GM18526 (cell line): Measurements from ENCODE around the gene DYNC1LI1.

ENCODE experiments used
- POLR2A ChIP-seq: IDR thresholded peaks from 3 replicates; pipeline ENCODE4 v1.6.1; 2011; ENCODE audit not compliant: insufficient read length; ENCODE audit errors: extremely low read depth

The DYNC1LI1 gene

GRCh38 chr3:32570421-32571191 is at the start of gene DYNC1LI1:
Gene DYNC1LI1, minus strand, starts transcription at chr3:32570858. Its CDS starts 88 bp downstream, at chr3:32570770.
- peak; percentile 87 for TF ChIP-seq POLR2A

DNA sequence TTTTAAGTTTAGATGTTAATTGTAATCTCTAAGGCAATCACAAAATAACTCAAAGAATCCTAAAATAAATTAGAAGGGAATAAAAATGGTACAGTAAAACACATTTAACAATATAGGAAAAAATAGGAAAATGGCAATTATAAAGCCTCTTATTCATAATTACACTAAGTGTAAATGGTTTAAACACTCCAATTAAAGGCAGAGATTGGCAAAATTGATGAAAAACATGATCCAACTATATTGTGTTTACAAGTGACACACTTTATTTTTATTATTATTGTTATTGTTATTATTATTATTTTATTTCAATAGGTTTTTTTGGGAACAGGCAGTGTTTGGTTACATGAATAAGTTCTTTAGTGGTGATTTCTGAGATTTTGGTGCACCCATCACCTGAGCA is 48.7 kb upstream of the DYNC1LI1 start:
- TF ChIP-seq POLR2A = no peak

DNA sequence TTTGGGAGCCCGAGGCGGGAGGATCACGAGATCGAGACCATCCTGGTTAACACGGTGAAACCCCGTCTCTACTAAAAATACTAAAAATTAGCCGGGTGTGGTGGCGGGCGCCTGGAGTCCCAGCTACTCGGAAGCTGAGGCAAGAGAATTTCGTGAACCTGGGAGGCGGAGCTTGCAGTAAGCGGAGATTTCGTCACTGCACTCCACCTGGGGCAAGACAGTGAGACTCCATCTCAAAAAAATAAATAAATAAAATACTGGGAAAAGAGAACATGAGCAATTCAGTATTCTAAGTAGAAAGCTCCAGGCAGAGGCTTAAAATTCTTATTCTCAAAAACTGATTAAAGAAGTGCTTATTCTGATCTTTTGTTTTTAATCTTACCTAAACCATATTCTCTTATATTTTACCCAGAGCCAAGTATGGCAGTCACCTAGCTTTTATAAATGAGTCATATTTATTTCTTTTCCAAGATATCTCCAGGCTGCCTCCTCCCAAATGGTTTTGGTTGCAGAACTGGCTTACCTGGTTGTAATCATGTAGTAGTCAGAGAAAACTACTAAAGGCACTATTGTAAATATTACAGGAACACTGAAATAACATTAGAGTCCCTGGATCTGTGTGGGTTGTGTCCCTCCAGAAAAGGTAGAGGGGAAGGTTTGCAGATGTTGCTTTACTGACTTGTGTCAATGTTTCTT is 45.8 kb upstream of the DYNC1LI1 start:
- TF ChIP-seq POLR2A = no peak

GRCh38 chr3:32614956-32615355 is 44.3 kb upstream of the DYNC1LI1 start:
- no peak for TF ChIP-seq POLR2A

GRCh38 chr3:32613183-32613582 is 42.5 kb upstream of the DYNC1LI1 start:
- TF ChIP-seq POLR2A = no peak

GRCh38 chr3:32612547-32612946 is 41.9 kb upstream of the DYNC1LI1 start:
- no peak for TF ChIP-seq POLR2A

DNA sequence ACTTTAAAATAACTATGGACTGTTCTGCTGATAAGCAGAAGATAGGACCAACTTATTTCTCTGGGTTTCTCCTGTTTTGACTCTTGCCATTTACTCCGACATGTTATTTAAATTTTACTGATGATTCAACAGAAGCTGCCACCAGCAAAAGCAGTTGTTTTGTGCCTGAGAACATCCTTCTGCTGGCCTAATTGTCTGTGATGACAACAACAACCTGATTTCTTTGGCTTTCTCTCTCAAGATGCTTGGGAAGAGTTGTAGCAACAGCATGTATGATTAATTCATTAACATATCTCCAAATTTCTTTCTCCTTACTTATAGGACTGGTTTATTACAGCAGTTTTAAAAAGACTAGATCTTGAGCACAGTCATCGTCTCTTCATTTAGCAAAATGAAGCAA is 36.9 kb upstream of the DYNC1LI1 start:
- no peak for TF ChIP-seq POLR2A

- no peak for TF ChIP-seq POLR2A
Observed at GRCh38 chr3:32606960-32607359, 36.3 kb upstream of the DYNC1LI1 start.

GRCh38 chr3:32606277-32606676 is 35.6 kb upstream of the DYNC1LI1 start:
- no peak for TF ChIP-seq POLR2A

DNA sequence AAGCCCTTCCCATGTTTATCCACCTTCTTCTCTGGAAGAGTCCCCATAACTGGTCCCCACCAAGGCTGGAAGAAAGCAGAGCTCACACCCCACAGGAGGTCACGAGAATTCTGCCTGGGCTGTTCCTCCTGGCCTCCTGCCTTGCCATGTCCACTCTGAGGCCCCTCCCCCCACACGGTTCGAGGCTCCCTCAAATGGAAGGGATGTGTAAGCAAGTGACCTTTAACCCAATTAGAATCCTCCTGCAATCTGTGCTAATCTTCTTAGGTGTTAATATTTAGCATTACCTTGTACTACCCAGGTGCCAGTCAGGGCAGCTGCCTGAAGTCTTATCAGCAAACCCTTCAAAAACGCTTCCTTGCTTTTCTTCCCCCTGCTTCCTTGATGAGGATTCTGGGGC is 32.4 kb upstream of the DYNC1LI1 start:
- no peak for TF ChIP-seq POLR2A

DNA sequence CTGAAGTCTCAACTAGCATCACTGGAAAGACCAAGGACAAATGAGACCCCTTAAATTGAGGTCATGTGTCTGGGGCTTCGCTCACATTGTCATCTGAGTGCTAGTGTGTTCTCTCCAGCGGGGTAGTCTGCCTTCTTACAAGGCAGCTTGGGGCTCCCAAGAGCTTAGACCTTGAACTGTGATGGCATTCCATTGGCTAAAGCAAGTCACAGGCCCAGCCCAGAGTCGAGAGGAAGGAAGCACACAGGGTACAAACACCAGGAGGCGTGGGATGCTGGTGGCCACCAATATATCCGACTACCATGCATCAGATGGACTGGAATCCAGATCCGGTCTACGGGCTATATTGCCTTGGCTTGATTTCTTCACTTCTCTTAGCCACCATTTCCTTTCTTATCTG is 31.5 kb upstream of the DYNC1LI1 start:
- TF ChIP-seq POLR2A = no peak

- no peak for TF ChIP-seq POLR2A
Observed at GRCh38 chr3:32601722-32602121, 31.1 kb upstream of the DYNC1LI1 start.

DNA sequence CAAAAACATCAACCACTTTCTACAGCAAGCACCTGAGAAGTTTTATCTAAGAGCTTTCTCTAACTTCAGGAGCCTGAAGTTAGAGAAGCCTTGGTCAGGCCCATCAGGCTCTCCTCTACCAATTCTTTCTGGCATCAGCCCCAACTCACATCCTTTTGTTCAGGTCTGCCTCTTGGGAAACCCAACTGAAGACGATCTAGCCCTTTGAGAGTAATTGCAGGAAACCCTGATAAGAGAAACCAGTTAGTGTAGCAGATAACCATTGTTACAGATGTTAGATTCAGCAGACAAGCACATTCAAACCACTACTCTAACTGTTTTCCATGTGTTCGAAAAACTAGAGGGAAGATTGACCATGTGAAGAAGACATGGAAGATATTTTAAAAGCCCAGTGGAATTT is 27.0 kb upstream of the DYNC1LI1 start:
- TF ChIP-seq POLR2A = no peak

GRCh38 chr3:32596909-32597369 is 26.3 kb upstream of the DYNC1LI1 start:
- no peak for TF ChIP-seq POLR2A

DNA sequence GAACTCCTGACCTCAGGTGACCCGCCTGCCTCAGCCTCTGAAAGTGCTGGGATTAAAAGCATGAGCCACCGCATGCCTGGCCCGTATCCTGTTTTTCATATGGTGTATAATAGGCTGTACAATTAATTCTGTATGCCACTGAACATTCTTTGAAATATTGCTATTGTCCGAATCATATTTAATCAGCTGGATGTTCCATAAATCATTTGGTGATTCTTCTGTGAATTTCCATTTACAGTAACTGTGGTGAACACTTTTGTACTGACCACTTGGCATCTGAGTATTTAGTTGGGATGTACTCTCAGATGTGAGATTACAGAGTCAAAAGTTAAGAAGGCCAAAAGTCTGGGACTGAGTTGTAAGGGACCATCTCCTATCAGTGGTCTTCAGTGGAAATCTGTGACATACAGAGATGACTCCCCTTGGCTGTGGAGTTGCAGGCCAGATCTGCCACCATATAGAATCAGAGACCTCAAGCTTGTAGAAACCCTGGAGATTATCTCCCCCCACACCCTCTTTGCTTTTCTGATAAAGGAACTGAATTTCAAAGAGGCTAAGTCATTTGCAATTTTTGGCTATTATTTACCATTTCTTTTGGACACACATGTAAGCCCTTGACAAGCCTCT is 25.7 kb upstream of the DYNC1LI1 start:
- TF ChIP-seq POLR2A = no peak

- no peak for TF ChIP-seq POLR2A
Observed at GRCh38 chr3:32595323-32595722, 24.7 kb upstream of the DYNC1LI1 start.
